NCI-H460 (cell line): ENCODE measurements around the gene ARFGEF2. TPM values are rescaled to one million over a fixed set of nuclear protein-coding genes. Genes with fewer than 3 reads are reported as not detected.
"Not testable (repeated sequence)": the region's sequence is repeated elsewhere in the genome, so short reads cannot be mapped to it uniquely, and the experiment has no call there.

Experiments used
- DNase-seq: peaks from one replicate; pipeline ENCODE4 v3.0.0-alpha.2; 2016; ENCODE audit warnings: low read depth; ENCODE audit errors: extremely low read depth
- total RNA-seq: library from RNA; depleted of rRNA; stranded (reverse); fragments of >200 nt; shearing (Covaris generic); gene quantifications from 2 replicates; pipeline ENCODE4 v1.2.3, GENCODE V29; 2014

Gene ARFGEF2
- total RNA-seq, 1 experiment from 2014 or later: 51.0 TPM

- DNase-seq: no peak
These were observed 63.2 kb downstream of the ARFGEF2 start for GRCh38 chr20:48984575-48985219.

DNA sequence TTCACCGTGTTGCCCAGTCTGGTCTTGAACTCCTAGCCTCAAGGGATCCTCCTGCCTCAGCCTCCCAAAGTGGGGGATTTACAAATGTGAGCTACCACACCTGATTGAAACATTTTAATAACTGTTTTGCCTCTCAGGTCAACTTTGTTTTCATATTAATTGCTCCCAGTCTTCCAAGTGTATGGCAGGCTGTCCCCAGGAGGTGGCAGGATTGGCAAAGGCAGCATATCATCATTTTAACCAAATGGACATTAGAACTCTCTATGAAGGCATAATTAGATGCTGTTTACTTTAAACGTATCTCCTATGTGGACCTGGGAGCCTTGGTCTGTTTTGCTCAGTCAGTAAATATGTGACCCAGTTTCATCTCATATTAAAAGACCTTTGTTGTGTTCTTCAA lies 65.4 kb downstream of the ARFGEF2 start:
- no peak for DNase-seq

GRCh38 chr20:48990467-48990866 lies 69.0 kb downstream of the ARFGEF2 start:
- no peak for DNase-seq

GRCh38 chr20:48995589-48995988 lies 74.1 kb downstream of the ARFGEF2 start:
- no peak for DNase-seq

DNA sequence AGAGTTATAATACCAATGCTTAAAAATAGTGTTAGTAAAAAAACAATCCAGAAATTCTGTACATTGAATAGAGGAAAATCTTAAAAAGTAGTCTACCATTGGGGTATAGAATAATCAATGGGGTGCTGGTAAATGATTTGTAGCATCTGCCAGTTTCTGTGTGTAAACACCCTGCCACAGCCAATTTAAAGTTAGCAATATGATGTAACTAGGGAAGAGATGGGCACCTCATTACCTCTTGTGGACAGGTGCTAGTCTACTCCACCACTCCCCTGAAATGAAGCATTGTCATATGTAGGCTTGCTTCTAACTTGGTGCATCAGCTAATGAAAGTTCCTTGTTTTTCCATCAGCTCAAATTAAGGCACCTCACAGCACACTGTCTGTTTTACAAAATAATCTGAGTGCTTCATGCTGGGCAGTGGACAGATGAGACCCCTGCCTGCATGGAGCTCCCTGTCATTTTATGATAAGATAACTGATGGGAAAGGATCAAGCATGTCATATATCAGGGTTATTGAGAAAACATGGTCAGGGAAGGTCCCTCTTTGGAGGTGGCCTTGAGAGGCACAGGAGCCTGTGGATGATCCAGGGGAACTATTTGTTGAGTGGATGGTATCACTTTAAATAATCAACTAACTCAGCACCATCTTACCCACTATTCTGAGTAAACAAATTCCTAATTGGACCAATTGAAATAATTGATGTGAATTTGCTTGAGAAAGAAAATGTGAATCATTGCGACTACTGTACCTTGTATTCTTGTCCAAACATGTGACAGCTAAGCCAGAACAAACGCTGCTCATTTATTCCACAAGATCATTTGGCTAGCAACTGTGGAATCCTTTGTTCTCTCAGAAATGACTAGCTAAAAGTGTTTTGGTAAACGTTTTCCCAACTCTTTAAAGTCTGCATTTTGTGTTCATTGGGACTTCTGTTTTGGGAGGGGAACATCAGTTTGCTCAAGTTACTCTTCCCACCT lies 78.7 kb downstream of the ARFGEF2 start:
- DNase-seq: no peak

DNA sequence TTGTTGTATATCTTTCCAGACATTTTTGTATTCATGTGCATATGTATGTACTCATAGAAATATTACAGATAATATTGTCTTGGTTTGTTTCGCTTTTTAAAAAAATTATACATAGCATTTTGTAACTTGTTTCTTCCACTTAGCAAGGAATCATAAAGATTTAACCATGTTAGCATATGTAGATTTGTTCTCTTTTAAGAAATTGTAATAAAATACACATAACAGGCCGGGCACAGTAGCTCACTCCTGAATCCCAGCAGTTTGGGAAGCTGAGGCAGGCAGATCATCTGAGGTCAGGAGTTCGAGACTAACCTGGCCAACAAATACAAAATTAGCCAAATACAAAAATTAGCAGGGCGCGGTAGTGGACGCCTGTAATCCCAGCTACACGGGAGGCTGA lies 80.2 kb downstream of the ARFGEF2 start:
- no peak for DNase-seq

DNA sequence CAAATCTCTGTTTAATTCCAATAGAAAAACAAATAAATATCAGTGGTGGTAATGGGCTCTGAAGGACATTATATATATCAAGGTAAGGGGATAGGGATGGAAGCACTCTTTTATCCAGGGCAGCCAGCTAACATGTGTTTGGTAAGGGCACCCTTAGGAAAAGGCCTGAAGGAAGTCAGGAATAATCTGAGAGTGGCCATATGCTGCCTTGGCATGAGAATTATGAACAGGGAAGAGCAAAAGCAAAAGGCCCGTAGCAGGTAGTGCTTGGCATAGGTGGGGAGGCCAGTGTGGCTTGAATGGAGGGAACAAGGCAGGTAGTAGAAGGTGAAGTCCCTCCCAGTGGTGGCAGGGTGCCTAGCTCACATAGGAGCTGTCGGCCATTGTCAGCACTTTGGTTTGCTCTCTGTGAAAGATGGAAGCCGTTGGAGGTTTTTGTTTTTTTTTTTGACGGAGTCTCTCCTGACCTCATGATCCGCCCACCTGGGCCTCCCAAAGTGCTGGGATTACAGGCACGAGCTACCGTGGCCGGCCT lies 85.0 kb downstream of the ARFGEF2 start:
- DNase-seq: no peak

DNA sequence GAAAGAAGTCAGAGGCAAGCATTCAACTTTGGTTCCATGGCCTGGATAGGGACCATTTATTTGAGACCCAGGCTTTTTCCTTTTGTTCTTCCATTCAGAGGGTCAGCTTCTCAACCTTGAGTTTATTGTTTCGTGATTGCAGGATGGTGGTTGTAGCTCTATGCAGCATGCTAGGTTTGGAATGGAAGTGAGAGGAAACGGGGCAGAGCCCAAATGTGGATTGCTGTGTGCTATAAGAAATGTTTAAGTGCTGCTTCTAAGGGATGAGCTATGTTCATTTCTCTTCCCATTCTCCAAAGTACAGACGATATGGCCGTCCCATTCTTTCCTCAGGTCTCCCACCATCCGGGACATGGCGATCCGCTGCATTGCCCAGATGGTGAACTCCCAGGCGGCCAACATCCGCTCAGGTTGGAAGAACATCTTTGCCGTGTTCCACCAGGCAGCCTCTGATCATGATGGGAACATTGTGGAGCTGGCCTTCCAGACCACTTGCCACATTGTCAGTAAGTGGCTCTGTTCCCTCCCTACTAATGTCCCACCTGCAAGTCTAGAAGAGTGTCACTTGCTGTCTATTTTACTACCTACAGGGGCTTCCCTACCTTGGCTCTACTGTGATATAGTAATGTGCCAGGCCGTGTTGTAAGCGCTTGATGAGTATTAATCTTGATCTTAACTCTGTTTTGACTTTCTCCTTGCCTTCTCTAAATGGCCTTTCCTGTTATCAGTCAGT lies 88.6 kb downstream of the ARFGEF2 start:
- no peak for DNase-seq

- DNase-seq: no peak
These were observed 102.7 kb downstream of the ARFGEF2 start for GRCh38 chr20:49024220-49024619.

DNA sequence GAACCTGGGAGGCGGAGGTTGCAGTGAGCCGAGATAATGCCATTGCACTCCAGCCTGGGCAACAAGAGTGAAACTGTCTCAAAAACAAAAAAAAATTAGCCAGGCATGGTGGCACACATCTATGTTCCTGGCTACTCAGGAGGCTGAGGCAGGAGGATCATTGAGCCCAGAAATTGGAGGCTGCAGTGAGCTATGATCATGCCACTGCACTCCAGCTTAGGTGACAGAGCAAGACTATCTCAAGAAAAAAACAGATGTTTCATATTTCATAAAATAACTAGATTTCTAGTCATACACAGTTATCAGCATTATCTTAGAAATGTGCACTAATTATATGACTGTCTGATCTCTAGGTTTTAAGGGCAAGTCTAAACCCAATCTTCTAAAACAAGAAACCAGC lies 106.7 kb downstream of the ARFGEF2 start:
- not testable (repeated sequence) for DNase-seq

- no peak for DNase-seq
These were observed 107.2 kb downstream of the ARFGEF2 start for GRCh38 chr20:49028684-49029083.

DNA sequence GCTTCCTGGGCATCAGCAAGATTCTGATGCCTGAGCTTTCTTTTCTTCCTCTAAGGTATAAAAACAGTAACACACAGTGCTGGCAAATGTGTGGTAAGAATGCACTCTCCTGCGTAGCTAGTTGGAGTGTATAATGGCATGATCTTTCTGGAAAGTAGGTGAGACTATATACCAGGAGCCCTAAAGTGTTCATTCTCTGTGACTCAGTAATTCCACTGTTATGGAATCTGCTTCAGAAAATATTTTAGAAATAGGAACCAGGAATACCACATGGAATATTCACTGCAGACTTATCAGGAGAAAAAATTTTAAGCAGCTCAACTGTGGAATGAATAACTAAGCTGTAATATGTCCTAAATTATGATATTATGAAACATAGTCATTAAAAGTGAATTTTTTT lies 107.7 kb downstream of the ARFGEF2 start:
- DNase-seq: no peak

GRCh38 chr20:49030954-49031619 lies 109.6 kb downstream of the ARFGEF2 start:
- DNase-seq: no peak

DNA sequence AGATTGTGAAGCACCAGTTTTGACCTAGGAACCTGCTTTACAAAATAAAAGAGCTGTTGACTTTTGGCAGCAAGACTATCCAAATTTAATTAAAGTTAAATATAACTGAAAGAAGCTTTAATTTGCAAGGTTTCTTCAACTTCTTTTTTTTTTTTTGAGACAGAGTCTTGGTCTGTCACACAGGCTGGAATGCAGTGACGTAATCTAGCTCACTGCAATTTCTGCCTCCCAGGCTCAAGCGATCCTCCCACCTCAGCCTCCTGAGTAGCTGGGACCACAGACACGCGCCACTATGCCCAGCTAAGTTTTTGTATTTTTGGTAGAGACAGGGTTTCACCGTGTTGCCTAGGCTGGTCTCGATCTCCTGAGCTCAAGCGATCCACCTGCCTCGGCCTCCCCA lies 110.9 kb downstream of the ARFGEF2 start:
- no peak for DNase-seq

GRCh38 chr20:49034070-49034732 lies 112.7 kb downstream of the ARFGEF2 start:
- no peak for DNase-seq

DNA sequence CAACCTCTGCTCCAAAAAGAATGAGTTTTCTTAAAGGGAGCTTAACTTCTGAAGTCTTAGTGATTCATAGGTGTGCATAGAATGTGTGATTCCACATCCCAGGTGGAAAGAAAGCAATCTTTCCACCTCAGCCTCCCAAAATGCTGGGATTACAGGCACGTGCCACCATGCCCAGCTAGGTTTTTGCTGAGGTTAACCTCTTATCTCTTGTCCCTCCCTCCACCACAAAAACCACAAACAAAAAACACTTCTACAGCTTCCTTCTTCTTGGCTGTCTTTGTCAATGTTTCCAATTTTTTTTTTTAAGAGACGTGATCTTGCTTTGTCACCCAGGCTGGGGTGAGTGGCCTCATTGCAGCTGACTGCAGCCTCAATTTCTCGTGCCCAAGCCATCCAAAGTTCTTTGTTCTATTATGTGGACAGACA lies 116.5 kb downstream of the ARFGEF2 start:
- DNase-seq: no peak

DNA sequence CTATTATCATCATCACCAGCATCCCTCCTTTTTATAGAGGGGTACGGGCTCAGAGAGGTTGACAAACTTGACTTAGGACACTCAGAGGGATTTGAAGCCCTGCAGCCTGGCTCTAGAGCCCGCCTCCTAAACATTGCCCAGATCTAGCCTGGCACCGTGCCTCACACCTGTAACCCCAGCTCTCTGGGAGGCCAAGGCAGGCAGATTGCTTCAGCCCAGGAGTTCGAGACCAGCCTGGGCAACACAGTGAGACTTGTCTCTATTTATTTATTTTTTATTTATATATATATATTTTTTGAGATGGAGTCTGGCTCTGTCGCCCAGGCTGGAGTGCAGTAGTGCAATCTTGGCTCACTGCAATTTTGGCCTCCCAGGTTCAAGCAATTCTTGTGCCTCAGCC lies 118.3 kb downstream of the ARFGEF2 start:
- DNase-seq: no peak

DNA sequence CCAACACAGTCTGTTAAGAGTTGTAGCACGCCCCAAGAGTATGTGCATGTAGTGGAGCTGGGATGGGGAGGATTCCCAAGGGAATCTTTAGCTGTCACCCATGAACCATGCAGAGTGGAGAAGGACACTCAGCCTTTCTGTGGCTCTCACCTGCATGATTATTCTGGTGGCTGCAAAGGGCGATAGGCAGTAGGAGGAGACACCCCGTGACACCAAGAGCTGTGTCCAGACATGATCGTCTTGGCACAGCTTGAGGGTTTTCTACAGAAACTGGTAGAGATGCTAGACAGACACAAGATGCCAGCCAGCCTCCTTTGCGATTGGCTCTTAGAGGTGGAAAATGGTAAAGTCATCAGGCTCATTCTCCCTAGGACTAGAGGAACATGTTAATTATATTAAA lies 121.5 kb downstream of the ARFGEF2 start:
- no peak for DNase-seq

DNA sequence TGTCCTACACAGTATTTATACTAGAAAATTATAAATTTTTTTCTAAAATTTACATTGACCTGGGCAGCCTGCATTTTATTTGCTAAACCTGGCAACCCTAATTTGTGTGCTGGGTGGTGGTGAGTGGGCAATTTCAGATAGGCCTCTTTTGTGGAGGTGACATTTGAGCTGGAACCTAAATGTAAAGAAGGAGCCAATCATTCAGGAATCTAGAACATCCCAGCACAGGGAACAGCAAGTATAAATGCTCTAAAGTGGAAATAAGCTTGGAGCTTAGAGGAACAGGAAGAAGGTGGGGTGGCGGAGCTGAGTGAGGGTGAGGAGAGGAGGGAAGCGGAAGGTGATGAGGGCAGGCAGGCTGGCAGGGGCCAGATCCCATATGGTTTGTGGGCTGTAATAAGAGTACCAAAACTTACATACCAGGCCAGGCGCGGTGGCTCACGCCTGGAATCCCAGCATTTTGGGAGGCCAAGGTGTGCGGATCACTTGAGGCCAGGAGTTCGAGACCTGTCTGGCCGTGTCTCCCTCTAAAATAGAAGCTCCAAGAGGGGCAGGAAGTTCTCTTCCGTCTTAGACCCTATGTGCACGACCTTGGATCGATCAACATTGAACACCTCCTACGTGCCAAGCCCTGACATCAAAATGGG lies 124.1 kb downstream of the ARFGEF2 start:
- no peak for DNase-seq
